Stimulated activated CD8-positive, alpha-beta memory T cell treated with anti-CD3 and anti-CD28 coated beads, Interleukin-4, amount 100 ng/mL, for 4 hours (primary cell): Measurements from ENCODE around the gene MAP4K5.

Source experiments
- DNase-seq, 2 donors: peaks; one replicate each; pipeline ENCODE4 v3.0.0-alpha.2; 2020; ENCODE audit warnings: low read depth in 2 of 2, low spot score in 1 of 2

MAP4K5 gene

DNA sequence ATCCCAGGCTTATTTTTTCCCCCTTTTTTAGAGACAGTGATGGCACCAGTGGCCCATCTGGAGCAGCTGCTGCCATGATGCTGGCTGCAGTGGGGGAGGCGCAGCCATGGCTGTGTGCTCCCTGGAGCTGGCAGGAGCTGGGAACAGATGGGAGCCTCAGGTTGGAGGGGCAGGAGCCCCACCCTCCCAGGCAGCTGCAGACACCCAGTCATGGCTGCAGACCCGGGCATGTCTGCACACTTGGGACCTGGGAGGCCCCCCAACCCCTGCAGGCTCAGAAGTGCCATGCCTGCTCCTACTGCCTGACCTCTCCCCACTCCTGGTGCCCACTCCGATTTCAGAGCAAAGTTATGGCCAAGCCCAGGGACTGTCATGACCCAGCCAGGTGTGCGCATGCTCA is 160.8 kb downstream of the MAP4K5 start:
- DNase-seq, result no peak
